HFF-Myc (cell line): ENCODE results near the gene AFF1.
A peak's percentile ranks its signal among the peaks of the same experiment; 100 is the strongest.

Source experiments
- DNase-seq: peaks from one replicate; pipeline ENCODE4 v3.0.0-alpha.2; 2011; ENCODE audit warnings: low read depth; ENCODE audit errors: extremely low read depth
- H3K4me3 ChIP-seq: replicated peaks from 2 replicates; pipeline ENCODE4 v1.5.1; 2011; ENCODE audit warnings: low read depth, mild to moderate bottlenecking, control low read depth, low read length
- CTCF ChIP-seq: IDR thresholded peaks from 2 replicates; pipeline ENCODE4 v1.5.1; 2012; ENCODE audit warnings: mild to moderate bottlenecking, low read depth, low read length, control low read depth; ENCODE audit errors: missing control alignments

AFF1 gene

GRCh38 chr4:87006426-87006675, 71.5 kb downstream of the AFF1 start:
- DNase-seq: no peak

GRCh38 chr4:87006676-87007527, 72.1 kb downstream of the AFF1 start:
- no peak for TF ChIP-seq CTCF
- DNase-seq: peak; percentile 76
- H3K4me3 ChIP-seq: peak overlapping the region; percentile 72

More at GRCh38 chr4:87006426-87006675, 71.5 kb downstream of the AFF1 start:
- no peak for TF ChIP-seq CTCF
- H3K4me3 ChIP-seq: peak overlapping the region; percentile 72

GRCh38 chr4:87007528-87008446, 73.0 kb downstream of the AFF1 start:
- no peak for TF ChIP-seq CTCF
- H3K4me3 ChIP-seq: peak overlapping the region; percentile 72
- DNase-seq: no peak

GRCh38 chr4:87009095-87009648, 74.4 kb downstream of the AFF1 start:
- no peak for DNase-seq
- H3K4me3 ChIP-seq: no peak overlapping the region
- TF ChIP-seq CTCF: no peak

GRCh38 chr4:87010192-87010591, 75.4 kb downstream of the AFF1 start:
- no peak overlapping the region for H3K4me3 ChIP-seq
- TF ChIP-seq CTCF: no peak
- DNase-seq: no peak

- no peak for TF ChIP-seq CTCF
- no peak overlapping the region for H3K4me3 ChIP-seq
- peak; percentile 43 for DNase-seq
Observed at GRCh38 chr4:87011340-87012034, 76.7 kb downstream of the AFF1 start.
